Endodermal cell (in vitro differentiated cells): ENCODE measurements around the gene GSAP. TPM values are rescaled to one million over a fixed set of nuclear protein-coding genes. Genes with fewer than 3 reads are reported as not detected.

ENCODE experiments used
- DNase-seq: peaks from one replicate; pipeline ENCODE4 v3.0.0-alpha.2; 2017
- H3K27ac ChIP-seq: 2 replicates; pipeline ENCODE4 v1.5.1; 2013; ENCODE audit warnings: mild to moderate bottlenecking, low read depth, low read length, moderate library complexity
- H3K27me3 ChIP-seq: 2 replicates; pipeline ENCODE4 v1.6.1; 2013; ENCODE audit warnings: mild to moderate bottlenecking, low read length, moderate library complexity; ENCODE audit not compliant: insufficient read depth, control insufficient read depth, poor library complexity, severe bottlenecking
- H3K36me3 ChIP-seq: 2 replicates; pipeline ENCODE4 v1.7.0; 2013; ENCODE audit warnings: mild to moderate bottlenecking, low read length, moderate library complexity; ENCODE audit not compliant: control insufficient read depth, insufficient read depth
- H3K4me1 ChIP-seq: one replicate; pipeline ENCODE4 v1.7.0; 2013; ENCODE audit warnings: low read length; ENCODE audit not compliant: control insufficient read depth, insufficient read depth
- H3K4me3 ChIP-seq: 2 replicates; pipeline ENCODE4 v1.5.1; 2013; ENCODE audit warnings: mild to moderate bottlenecking, low read length, moderate library complexity
- H3K9ac ChIP-seq: 2 replicates; pipeline ENCODE4 v1.6.1; 2013; ENCODE audit warnings: mild to moderate bottlenecking, low read length, moderate library complexity; ENCODE audit not compliant: poor library complexity, severe bottlenecking; ENCODE audit errors: extremely low read depth
- H3K9me3 ChIP-seq: 2 replicates; pipeline ENCODE4 v1.6.1; 2013; ENCODE audit warnings: mild to moderate bottlenecking, low read length, moderate library complexity; ENCODE audit not compliant: control insufficient read depth
- H3K27ac Mint-ChIP-seq: 2 replicates; pipeline ENCODE4 v1.8.0; 2020; ENCODE audit warnings: mixed read lengths
- H3K27me3 Mint-ChIP-seq: 2 replicates; pipeline ENCODE4 v1.8.0; 2021; ENCODE audit warnings: mild to moderate bottlenecking, mixed read lengths; ENCODE audit not compliant: insufficient read depth
- H3K36me3 Mint-ChIP-seq: 2 replicates; pipeline ENCODE4 v1.8.0; 2020; ENCODE audit warnings: low read depth, mixed read lengths
- H3K4me1 Mint-ChIP-seq: 2 replicates; pipeline ENCODE4 v1.8.0; 2020; ENCODE audit warnings: mixed read lengths
- H3K4me3 Mint-ChIP-seq: 2 replicates; pipeline ENCODE4 v1.8.0; 2020; ENCODE audit warnings: mild to moderate bottlenecking, moderate library complexity, mixed read lengths
- H3K9me3 Mint-ChIP-seq: 2 replicates; pipeline ENCODE4 v1.8.0; 2020; ENCODE audit warnings: mild to moderate bottlenecking, mixed read lengths
- CTCF ChIP-seq: fragments of 200-600 bp; sonication (generic); conservative IDR thresholded peaks from 2 replicates; pipeline ENCODE4 v1.5.0; 2021; ENCODE audit warnings: antibody characterized with exemption, mild to moderate bottlenecking
- WGBS, 2 experiments: methylation state at CpG; one replicate each; pipeline versions ENCODE4 v1.1.5 to v1.1.7; 2013; ENCODE audit warnings: missing lambda C conversion rate in 2 of 2, mixed read lengths in 1 of 2; ENCODE audit not compliant: insufficient coverage in 1 of 2, insufficient read length in 1 of 2; 5-methylcytosine and 5-hydroxymethylcytosine counted together
- total RNA-seq, 2 donors: library from RNA; stranded (reverse); fragmentation: NEBNext Ultra II Directional in 1 of 2; extraction: Animal tissue kit (Norgen Biotek cat#: 25700) in 1 of 2; gene quantifications; 2 replicates in 1 of 2; 3 replicates in 1 of 2; pipeline ENCODE4 v1.2.1, GENCODE V29; 2021

The GSAP gene
- total RNA-seq, 2 donors from 2014 or later = 0.82 to 0.90 TPM

- no peak overlapping the region for H3K4me3 Mint-ChIP-seq
- no peaks in the 10 kb centered on the region for H3K4me1 ChIP-seq
- H3K4me1 Mint-ChIP-seq = peaks cover 10% of the 10 kb centered on the region
- no peaks in the 10 kb centered on the region for H3K36me3 ChIP-seq
- H3K9me3 ChIP-seq = no peaks in the 10 kb centered on the region
- H3K9me3 Mint-ChIP-seq = no peaks in the 10 kb centered on the region
- no peak overlapping the region for H3K27ac ChIP-seq
- H3K27me3 Mint-ChIP-seq = no peaks in the 10 kb centered on the region
- no peak overlapping the region for H3K4me3 ChIP-seq
- H3K9ac ChIP-seq = no peak overlapping the region
- no peak for TF ChIP-seq CTCF
- no peak overlapping the region for H3K27ac Mint-ChIP-seq
- no peaks in the 10 kb centered on the region for H3K27me3 ChIP-seq
- DNase-seq = no peak
- 91 to 95% methylated on average over 6 of the region's 6 CpGs for WGBS, 2 experiments
- H3K36me3 Mint-ChIP-seq = no peaks in the 10 kb centered on the region
These were observed 88.1 kb downstream of the GSAP start for GRCh38 chr7:77327932-77328628.

GRCh38 chr7:77327067-77327931 lies 88.8 kb downstream of the GSAP start:
- Mint-ChIP-seq H3K27ac (no peak overlapping the region), H3K4me3 (no peak overlapping the region), H3K9me3 (no peaks in the 10 kb centered on the region), H3K4me1 (peaks cover 11% of the 10 kb centered on the region), H3K27me3 (no peaks in the 10 kb centered on the region), H3K36me3 (no peaks in the 10 kb centered on the region)
- no peak overlapping the region for H3K27ac ChIP-seq
- H3K9ac ChIP-seq = no peak overlapping the region
- WGBS, 2 experiments = 85 to 91% methylated on average over 8 to 12 of the region's 12 CpGs
- no peak for TF ChIP-seq CTCF
- no peak for DNase-seq
- no peaks in the 10 kb centered on the region for H3K36me3 ChIP-seq
- H3K4me1 ChIP-seq = no peaks in the 10 kb centered on the region
- no peaks in the 10 kb centered on the region for H3K9me3 ChIP-seq
- H3K27me3 ChIP-seq = no peaks in the 10 kb centered on the region
- no peak overlapping the region for H3K4me3 ChIP-seq

GRCh38 chr7:77326131-77326530 lies 90.0 kb downstream of the GSAP start:
- Histone ChIP-seq H3K27me3 (no peaks in the 10 kb centered on the region), H3K4me3 (no peak overlapping the region), H3K9me3 (no peaks in the 10 kb centered on the region), H3K27ac (no peak overlapping the region), H3K36me3 (no peaks in the 10 kb centered on the region), H3K4me1 (no peaks in the 10 kb centered on the region), H3K9ac (no peak overlapping the region)
- no peak for TF ChIP-seq CTCF
- WGBS, 2 experiments = 90 to 95% methylated on average over 2 to 3 of the region's 3 CpGs
- Mint-ChIP-seq H3K27ac (no peak overlapping the region), H3K27me3 (no peaks in the 10 kb centered on the region), H3K4me3 (no peak overlapping the region), H3K4me1 (peaks cover 17% of the 10 kb centered on the region), H3K36me3 (no peaks in the 10 kb centered on the region), H3K9me3 (no peaks in the 10 kb centered on the region)
- DNase-seq = no peak
